GM23338 (cell line): ENCODE measurements around the gene MAMLD1. TPM values are rescaled to one million over a fixed set of nuclear protein-coding genes. Genes with fewer than 3 reads are reported as not detected.

Source experiments
- ATAC-seq: fragments of 200-7000 bp; cut with Tn5 transposase; 3 replicates; pipeline ENCODE4 v1.9.1; 2020
- DNase-seq: peaks from one replicate; pipeline ENCODE4 v3.0.0-alpha.2; 2015; ENCODE audit warnings: low spot score
- H2AFZ ChIP-seq: fragments of 200-600 bp; sonication (generic); 2 replicates; pipeline ENCODE4 v1.8.0; 2016; ENCODE audit warnings: antibody characterized with exemption, mild to moderate bottlenecking, moderate library complexity
- H3F3A ChIP-seq: fragments of 200-600 bp; sonication (generic); replicated peaks from 2 replicates; pipeline ENCODE4 v1.8.0; 2017; ENCODE audit warnings: antibody characterized with exemption, mixed run types, low read depth
- H3K27ac ChIP-seq: fragments of 200-600 bp; sonication (generic); 2 replicates; pipeline ENCODE4 v1.6.1; 2016; ENCODE audit warnings: low read depth
- H3K27me3 ChIP-seq: fragments of 200-600 bp; sonication (generic); 2 replicates; pipeline ENCODE4 v1.8.0; 2016; ENCODE audit warnings: mild to moderate bottlenecking, mixed run types, moderate library complexity; ENCODE audit not compliant: insufficient read depth
- H3K36me3 ChIP-seq: fragments of 200-600 bp; sonication (generic); 2 replicates; pipeline ENCODE4 v1.8.0; 2016; ENCODE audit warnings: mild to moderate bottlenecking; ENCODE audit not compliant: insufficient read depth
- H3K4me1 ChIP-seq: fragments of 200-600 bp; sonication (generic); 2 replicates; pipeline ENCODE4 v1.8.0; 2016; ENCODE audit warnings: mild to moderate bottlenecking, moderate library complexity; ENCODE audit not compliant: insufficient read depth
- H3K4me2 ChIP-seq: fragments of 200-600 bp; sonication (generic); 2 replicates; pipeline ENCODE4 v1.7.1; 2017; ENCODE audit warnings: mixed run types
- H3K4me3 ChIP-seq: fragments of 200-600 bp; sonication (generic); 2 replicates; pipeline ENCODE4 v1.6.1; 2016; ENCODE audit warnings: mixed run types
- H3K79me2 ChIP-seq: fragments of 200-600 bp; sonication (generic); replicated peaks from 2 replicates; pipeline ENCODE4 v1.8.0; 2017; ENCODE audit warnings: mild to moderate bottlenecking; ENCODE audit not compliant: insufficient read depth
- H3K9me2 ChIP-seq: fragments of 200-600 bp; sonication (generic); 2 replicates; pipeline ENCODE4 v1.8.0; 2017; ENCODE audit not compliant: insufficient read depth
- H4K20me1 ChIP-seq: fragments of 200-600 bp; sonication (generic); replicated peaks from 2 replicates; pipeline ENCODE4 v1.8.0; 2017; ENCODE audit warnings: mild to moderate bottlenecking; ENCODE audit not compliant: insufficient read depth
- H3K27ac Mint-ChIP-seq: 2 replicates; pipeline ENCODE4 v1.8.0; 2020; ENCODE audit warnings: inconsistent platforms, mild to moderate bottlenecking, moderate library complexity, mixed read lengths
- H3K27me3 Mint-ChIP-seq: 3 replicates; pipeline ENCODE4 v1.8.0; 2022; ENCODE audit warnings: low read depth, mild to moderate bottlenecking, moderate library complexity, mixed read lengths, inconsistent platforms; ENCODE audit not compliant: insufficient read depth, poor library complexity
- H3K36me3 Mint-ChIP-seq: 3 replicates; pipeline ENCODE4 v1.8.0; 2021; ENCODE audit warnings: low read depth, mild to moderate bottlenecking, inconsistent platforms, moderate library complexity, mixed read lengths
- H3K4me1 Mint-ChIP-seq: 3 replicates; pipeline ENCODE4 v1.8.0; 2020; ENCODE audit warnings: mild to moderate bottlenecking, inconsistent platforms, mixed read lengths
- H3K4me3 Mint-ChIP-seq: 3 replicates; pipeline ENCODE4 v1.8.0; 2021; ENCODE audit warnings: moderate library complexity, mild to moderate bottlenecking, inconsistent platforms, mixed read lengths
- H3K9me3 Mint-ChIP-seq: 3 replicates; pipeline ENCODE4 v1.8.0; 2020; ENCODE audit warnings: moderate library complexity, mild to moderate bottlenecking, inconsistent platforms, mixed read lengths
- CTCF ChIP-seq, 2 experiments: fragments of 200-600 bp in 1 of 2; sonication (generic) in 1 of 2; conservative IDR thresholded peaks; 2 replicates each; pipeline versions ENCODE4 v1.5.1 to v1.6.1; 2016 to 2017; ENCODE audit warnings: antibody characterized with exemption in 2 of 2, low read depth in 2 of 2, mild to moderate bottlenecking in 2 of 2, moderate library complexity in 1 of 2
- EZH2 ChIP-seq: fragments of 200-600 bp; sonication (generic); IDR thresholded peaks from one replicate; pipeline ENCODE4 v1.8.0; 2017; ENCODE audit warnings: antibody characterized with exemption, mild to moderate bottlenecking, low read depth; ENCODE audit not compliant: unreplicated experiment
- JUNB ChIP-seq: IDR thresholded peaks from one replicate; pipeline ENCODE4 v1.6.1; 2016; ENCODE audit warnings: antibody characterized with exemption; ENCODE audit not compliant: unreplicated experiment
- NANOG ChIP-seq: IDR thresholded peaks from 2 replicates; pipeline ENCODE4 v1.6.1; 2016; ENCODE audit warnings: antibody characterized with exemption, borderline replicate concordance
- POLR2AphosphoS5 ChIP-seq: IDR thresholded peaks from 2 replicates; pipeline ENCODE4 v1.6.1; 2016; ENCODE audit warnings: antibody characterized with exemption, low read depth
- REST ChIP-seq: IDR thresholded peaks from one replicate; pipeline ENCODE4 v1.6.1; 2018; ENCODE audit warnings: antibody characterized with exemption; ENCODE audit not compliant: unreplicated experiment
- ZNF462 ChIP-seq: fragments of 250-450 bp; sonication (Bioruptor Pico); IDR thresholded peaks from 2 replicates; pipeline ENCODE4 v1.5.0; 2020; ENCODE audit warnings: mild to moderate bottlenecking, moderate library complexity
- polyA plus RNA-seq: library from polyadenylated mRNA; unstranded; fragments of >200 nt; fragmentation: Nextera tagmentation; extraction: Ambion mirVana; gene quantifications from 2 replicates; pipeline ENCODE4 v1.2.1, GENCODE V29; 2016
- total RNA-seq: library from RNA; depleted of rRNA; stranded (reverse); fragments of >200 nt; shearing (Covaris generic); gene quantifications from 2 replicates; pipeline ENCODE4 v1.2.3, GENCODE V29; 2014

The MAMLD1 gene
- total and polyA plus RNA-seq, 2 experiments from 2014 or later = 0.13 to 0.21 TPM

GRCh38 chrX:150533863-150534262 lies 170.7 kb downstream of the MAMLD1 start:
- no peaks in the 10 kb centered on the region for H3K79me2 ChIP-seq
- no peaks in the 10 kb centered on the region for H3K9me2 ChIP-seq
- Mint-ChIP-seq H3K4me3 (no peak overlapping the region), H3K27ac (no peak overlapping the region), H3K27me3 (peaks cover 1% of the 10 kb centered on the region), H3K4me1 (no peaks in the 10 kb centered on the region), H3K36me3 (no peaks in the 10 kb centered on the region), H3K9me3 (no peaks in the 10 kb centered on the region)
- no peak overlapping the region for H3K4me3 ChIP-seq
- H3K27ac ChIP-seq = no peak overlapping the region
- H4K20me1 ChIP-seq = no peaks in the 10 kb centered on the region
- no peak for TF ChIP-seq CTCF (conservative IDR thresholded peaks at IDR 0.05; ENCODE audit: low read depth in 2 of 2)
- ATAC-seq = no peak
- H3K4me2 ChIP-seq = no peak overlapping the region
- no peaks in the 10 kb centered on the region for H3K36me3 ChIP-seq
- no peaks in the 10 kb centered on the region for H3K4me1 ChIP-seq
- no peaks in the 10 kb centered on the region for H3K27me3 ChIP-seq
- no peak for DNase-seq
- no peak overlapping the region for H2AFZ ChIP-seq
- no peaks in the 10 kb centered on the region for H3F3A ChIP-seq

- H4K20me1 ChIP-seq = no peaks in the 10 kb centered on the region
- H3K4me3 ChIP-seq = no peak overlapping the region
- H3K27me3 ChIP-seq = no peaks in the 10 kb centered on the region
- DNase-seq (peak; percentile 6), ATAC-seq (no peak)
- Mint-ChIP-seq H3K4me3 (no peak overlapping the region), H3K27me3 (no peaks in the 10 kb centered on the region), H3K36me3 (no peaks in the 10 kb centered on the region), H3K27ac (no peak overlapping the region), H3K9me3 (no peaks in the 10 kb centered on the region), H3K4me1 (no peaks in the 10 kb centered on the region)
- H3K4me1 ChIP-seq = no peaks in the 10 kb centered on the region
- no peaks in the 10 kb centered on the region for H3K9me2 ChIP-seq
- no peaks in the 10 kb centered on the region for H3K79me2 ChIP-seq
- no peak overlapping the region for H3K27ac ChIP-seq
- no peak overlapping the region for H2AFZ ChIP-seq
- H3K36me3 ChIP-seq = no peaks in the 10 kb centered on the region
- no peak overlapping the region for H3K4me2 ChIP-seq
- no peaks in the 10 kb centered on the region for H3F3A ChIP-seq
- TF ChIP-seq REST (no peak), ZNF462 (no peak), POLR2AphosphoS5 (no peak), JUNB (no peak), EZH2 (no peak), NANOG (no peak), CTCF (conservative IDR thresholded peaks at IDR 0.05; ENCODE audit: low read depth in 2 of 2) (peak in 1 of 2 experiments; percentile 42; a peak in 2 of 4 replicates)
Measured at GRCh38 chrX:150536455-150537116, 173.5 kb downstream of the MAMLD1 start.
